AG04449 (cell line): ENCODE measurements around the gene TGFA.

ENCODE experiments used
- CTCF ChIA-PET: fragments of 350-600 bp; formaldehyde crosslinking; extraction: SDS; loops from one replicate; lab custom pipeline; 2021; ENCODE audit warnings: antibody characterized with exemption; lab: Yijun Ruan, JAX
- POLR2A ChIA-PET: fragments of 400-600, 350-600 bp; formaldehyde crosslinking; extraction: SDS; loops from one replicate; lab custom pipeline; 2020; ENCODE audit warnings: antibody characterized with exemption, inconsistent platforms; lab: Yijun Ruan, JAX
- DNase-seq: peaks from one replicate; pipeline ENCODE4 v3.0.0-alpha.2; 2010; ENCODE audit warnings: low read depth, low spot score
- H3K4me3 ChIP-seq: 2 replicates; pipeline ENCODE4 v1.5.1; 2011; ENCODE audit warnings: low read depth, mild to moderate bottlenecking, control low read depth, low read length
- TF ChIP-seq, protein P1 (sequence below): IDR thresholded peaks from one replicate; pipeline ENCODE4 v1.5.1; 2011; ENCODE audit warnings: mild to moderate bottlenecking, moderate library complexity, low read length, control low read depth, inconsistent platforms; ENCODE audit not compliant: insufficient read depth; ENCODE audit errors: missing control alignments

TGFA gene

DNA sequence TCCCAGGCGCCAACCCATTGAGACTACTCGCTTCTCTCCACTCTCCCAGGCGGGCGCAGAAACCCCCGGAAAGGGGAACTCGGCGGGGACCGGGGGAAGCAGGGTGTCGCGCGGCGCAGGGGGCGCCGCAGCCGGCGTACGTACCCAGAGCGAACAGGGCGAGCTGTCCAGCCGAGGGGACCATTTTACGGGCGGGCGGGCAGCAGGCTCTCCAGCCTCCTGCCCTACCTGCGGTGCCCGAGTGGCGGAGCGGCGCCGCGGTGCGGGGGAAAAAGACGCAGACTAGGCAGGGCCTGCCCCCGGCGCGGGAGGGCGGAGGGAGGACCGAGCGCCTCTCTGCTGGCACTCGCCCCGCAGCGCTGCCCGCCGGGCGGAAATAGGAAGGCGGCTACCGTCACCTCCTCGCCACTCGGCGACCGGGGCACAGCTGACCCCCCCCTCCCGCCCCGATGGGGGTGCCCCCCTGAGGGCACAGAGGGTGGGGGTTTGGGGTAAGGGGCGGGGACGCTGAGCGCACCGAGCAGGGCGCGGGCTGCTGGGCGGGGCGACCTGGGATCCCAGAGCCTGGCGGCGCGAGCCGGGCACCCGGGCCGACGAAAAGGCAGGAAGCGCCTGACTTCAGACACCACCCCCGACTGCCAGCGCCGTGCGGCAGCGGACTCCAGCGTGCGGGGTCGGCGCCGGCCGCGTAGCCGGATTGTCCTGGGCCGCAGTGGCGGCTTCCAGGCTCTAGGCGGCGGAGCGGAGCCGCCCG, at the start of gene TGFA:
TSS of gene TGFA (minus strand) at position 243 of the 754 bp plus-strand sequence. CDS start at position 184, 59 bp downstream.
- POLR2A ChIA-PET = no interaction called here
- CTCF ChIA-PET = interaction anchor here (1.4 kb wide), 1 partner anchor 12 kb away, joined by 3 read pairs; no protein-coding TSS in a partner anchor
- no peak for DNase-seq

DNA sequence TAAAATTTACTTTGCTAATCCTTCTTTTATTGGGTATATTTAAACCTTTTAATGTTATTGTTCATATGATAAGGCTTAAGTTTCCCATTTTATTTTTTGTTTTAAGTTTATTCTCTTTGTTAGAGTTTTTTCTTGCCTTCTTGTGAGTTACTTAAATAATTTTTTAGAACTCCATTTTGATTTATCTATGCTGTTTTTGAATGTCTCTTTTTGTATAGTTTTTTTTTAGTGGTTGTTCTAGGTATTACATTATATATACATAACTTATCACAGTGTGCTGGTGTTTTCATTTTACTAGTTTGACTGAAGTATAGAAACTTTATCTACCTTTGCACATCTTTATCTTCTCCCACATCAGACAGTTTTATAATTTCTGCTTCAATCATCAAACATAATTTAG, 49.4 kb upstream of the TGFA start:
- ChIA-PET POLR2A (no interaction called here), CTCF (no interaction called here)
- no peak for DNase-seq
- TF ChIP-seq, protein P1, sequence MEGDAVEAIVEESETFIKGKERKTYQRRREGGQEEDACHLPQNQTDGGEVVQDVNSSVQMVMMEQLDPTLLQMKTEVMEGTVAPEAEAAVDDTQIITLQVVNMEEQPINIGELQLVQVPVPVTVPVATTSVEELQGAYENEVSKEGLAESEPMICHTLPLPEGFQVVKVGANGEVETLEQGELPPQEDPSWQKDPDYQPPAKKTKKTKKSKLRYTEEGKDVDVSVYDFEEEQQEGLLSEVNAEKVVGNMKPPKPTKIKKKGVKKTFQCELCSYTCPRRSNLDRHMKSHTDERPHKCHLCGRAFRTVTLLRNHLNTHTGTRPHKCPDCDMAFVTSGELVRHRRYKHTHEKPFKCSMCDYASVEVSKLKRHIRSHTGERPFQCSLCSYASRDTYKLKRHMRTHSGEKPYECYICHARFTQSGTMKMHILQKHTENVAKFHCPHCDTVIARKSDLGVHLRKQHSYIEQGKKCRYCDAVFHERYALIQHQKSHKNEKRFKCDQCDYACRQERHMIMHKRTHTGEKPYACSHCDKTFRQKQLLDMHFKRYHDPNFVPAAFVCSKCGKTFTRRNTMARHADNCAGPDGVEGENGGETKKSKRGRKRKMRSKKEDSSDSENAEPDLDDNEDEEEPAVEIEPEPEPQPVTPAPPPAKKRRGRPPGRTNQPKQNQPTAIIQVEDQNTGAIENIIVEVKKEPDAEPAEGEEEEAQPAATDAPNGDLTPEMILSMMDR = no peak
- no peak overlapping the region for H3K4me3 ChIP-seq

More for the DNA sequence above, at the start of gene TGFA:
- peak within 1 kb of the TSS; percentile 55 for H3K4me3 ChIP-seq
- TF ChIP-seq, protein P1 = peak; percentile 82

DNA sequence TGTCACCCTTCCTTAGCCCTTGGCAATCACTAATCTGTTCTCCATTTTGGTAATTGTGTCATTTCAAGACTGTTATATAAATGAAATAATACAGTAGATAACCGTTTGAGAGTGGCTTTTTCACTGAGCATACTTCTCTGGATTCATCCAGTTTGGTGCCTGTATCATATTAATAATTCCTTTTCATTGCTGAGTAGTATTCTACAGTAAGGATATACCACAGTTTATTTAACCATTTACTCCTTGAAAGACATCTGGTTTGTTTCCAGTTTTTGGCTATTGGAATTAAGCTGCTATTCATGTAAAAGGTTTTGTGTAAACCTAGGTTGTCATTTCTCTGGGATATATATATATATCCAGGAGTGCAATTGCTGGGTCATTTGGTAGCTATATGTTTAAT, 44.6 kb upstream of the TGFA start:
- CTCF ChIA-PET = interaction anchor here (2.0 kb wide), 1 partner anchor 19 kb away, joined by 6 read pairs; no protein-coding TSS in a partner anchor
- TF ChIP-seq, protein P1 = no peak

DNA sequence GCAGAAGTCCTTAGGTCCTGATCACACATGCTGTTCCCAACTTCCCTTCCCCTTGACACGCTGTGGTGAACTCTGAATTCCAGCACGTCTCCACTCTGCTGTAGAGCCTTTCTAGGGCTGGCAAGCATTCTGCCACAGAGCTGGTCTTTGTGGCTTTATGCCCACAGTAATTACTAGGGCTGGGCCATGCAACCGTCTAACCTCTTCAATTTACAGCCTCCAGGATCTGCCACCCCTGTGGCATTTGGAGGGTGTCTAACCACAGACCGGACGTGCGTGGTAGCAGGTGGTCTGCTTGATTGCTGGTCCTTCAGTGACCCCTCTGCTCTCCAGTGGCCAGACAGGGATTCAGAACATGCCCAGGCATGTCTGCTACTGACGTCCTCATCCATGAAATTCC, 43.1 kb upstream of the TGFA start:
- TF ChIP-seq, protein P1 = no peak
- DNase-seq = no peak
- ChIA-PET POLR2A (no interaction called here), CTCF (interaction anchor here (1.9 kb wide), 1 partner anchor 21 kb away, joined by 6 read pairs; no protein-coding TSS in a partner anchor)
- no peak overlapping the region for H3K4me3 ChIP-seq

More for the DNA sequence above, 44.6 kb upstream of the TGFA start:
- no peak overlapping the region for H3K4me3 ChIP-seq
- no peak for DNase-seq
- POLR2A ChIA-PET = no interaction called here

DNA sequence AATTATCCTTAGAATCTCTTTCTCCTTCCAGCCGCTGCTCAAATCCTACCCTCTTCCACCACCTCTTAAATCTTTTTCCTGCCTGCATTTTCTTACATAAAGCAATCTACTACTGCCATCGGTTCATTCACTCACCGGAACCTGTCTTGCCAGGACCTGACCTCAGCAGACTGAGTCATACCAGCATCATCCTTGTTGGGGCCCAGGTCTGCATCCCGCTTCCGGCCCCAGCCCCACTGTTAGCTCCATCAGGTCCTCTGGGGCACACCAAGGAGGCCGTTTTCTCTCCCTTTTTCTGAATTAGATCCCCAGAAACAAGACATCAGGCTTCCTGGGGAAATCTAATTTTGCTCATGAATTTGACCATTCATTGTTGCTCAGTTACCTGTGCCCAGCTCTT, 42.7 kb upstream of the TGFA start:
- POLR2A ChIA-PET = no interaction called here
- H3K4me3 ChIP-seq = no peak overlapping the region
- DNase-seq = no peak
- CTCF ChIA-PET = interaction anchor here (1.9 kb wide), 1 partner anchor 21 kb away, joined by 6 read pairs; no protein-coding TSS in a partner anchor
- TF ChIP-seq, protein P1 = no peak

DNA sequence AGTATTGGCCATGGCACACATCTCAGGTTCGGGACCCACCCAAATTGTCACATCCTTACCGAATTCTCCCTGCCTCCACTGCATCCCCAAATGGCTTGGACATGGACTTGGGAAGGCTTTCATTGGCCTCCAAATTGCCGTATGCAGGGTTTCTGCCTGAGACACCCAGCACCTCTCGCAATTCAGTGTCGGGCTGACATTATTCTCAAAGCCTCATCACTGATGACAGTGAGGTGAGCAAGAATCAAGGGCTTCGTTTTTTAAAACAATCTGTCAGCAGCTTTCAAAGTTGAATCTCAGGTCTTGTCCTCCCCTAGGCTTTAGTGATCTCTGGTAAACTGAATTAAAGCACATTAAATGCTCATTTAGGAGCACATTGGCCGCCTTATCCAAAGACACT, 29.5 kb upstream of the TGFA start:
- no peak for DNase-seq
- TF ChIP-seq, protein P1 = no peak
- CTCF ChIA-PET = no interaction called here
- H3K4me3 ChIP-seq = no peak overlapping the region
- POLR2A ChIA-PET = no interaction called here
